C4-2B (cell line): Measurements from ENCODE around the gene KCNH6.

Experiments used
- H3K27ac ChIP-seq: fragments of 450-650 bp; 2 replicates; pipeline ENCODE4 v1.5.1; 2017
- CTCF ChIP-seq: fragments of 450-650 bp; conservative IDR thresholded peaks from 2 replicates; pipeline ENCODE4 v1.5.1; 2017; ENCODE audit warnings: mild to moderate bottlenecking
- ZFX ChIP-seq: fragments of 450-650 bp; IDR thresholded peaks from 2 replicates; pipeline ENCODE4 v1.6.1; 2017

KCNH6 gene

DNA sequence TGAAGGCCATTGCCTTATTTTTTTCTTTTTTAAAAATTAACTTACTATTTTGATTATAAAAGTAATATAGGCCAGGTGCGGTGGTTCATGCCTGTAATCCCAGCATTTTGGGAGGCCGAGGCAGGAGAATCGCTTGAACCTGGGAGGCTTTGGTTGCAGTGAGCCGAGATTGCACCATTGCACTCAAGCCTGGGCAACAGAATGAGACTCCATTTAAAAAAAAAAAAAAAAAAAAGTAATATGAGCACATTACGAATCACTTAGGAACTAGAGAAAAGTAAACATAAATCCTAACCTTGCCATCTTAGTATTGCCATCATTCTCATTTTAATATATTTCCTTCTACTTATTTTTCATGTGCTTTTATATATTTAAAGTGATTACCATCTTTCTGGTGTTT lies 64.6 kb downstream of the KCNH6 start:
- H3K27ac ChIP-seq: no peak overlapping the region
- TF ChIP-seq CTCF (no peak), ZFX (no peak)

DNA sequence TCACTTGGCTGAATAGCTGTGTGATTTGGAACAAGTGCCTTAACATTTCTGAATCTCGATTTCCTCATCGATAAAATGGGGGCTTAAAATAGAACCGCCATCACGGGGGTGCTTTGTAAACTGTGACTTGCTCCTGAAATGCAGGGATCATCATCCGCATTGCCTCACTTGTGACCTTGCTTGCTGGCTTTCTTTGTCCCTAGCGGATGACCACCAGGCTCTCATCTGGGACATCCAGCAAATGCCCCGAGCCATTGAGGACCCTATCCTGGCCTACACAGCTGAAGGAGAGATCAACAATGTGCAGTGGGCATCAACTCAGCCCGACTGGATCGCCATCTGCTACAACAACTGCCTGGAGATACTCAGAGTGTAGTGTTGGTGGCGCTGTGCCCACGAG lies 65.6 kb downstream of the KCNH6 start:
- TF ChIP-seq ZFX (no peak), CTCF (no peak)
- H3K27ac ChIP-seq: no peak overlapping the region

- no peak overlapping the region for H3K27ac ChIP-seq
- TF ChIP-seq ZFX (no peak), CTCF (no peak)
These were observed 66.5 kb downstream of the KCNH6 start for GRCh38 chr17:63589646-63590045.

- TF ChIP-seq ZFX (no peak), CTCF (no peak)
- no peak overlapping the region for H3K27ac ChIP-seq
These were observed 69.6 kb downstream of the KCNH6 start for GRCh38 chr17:63592797-63593196.

- H3K27ac ChIP-seq: no peak overlapping the region
- TF ChIP-seq CTCF (no peak), ZFX (no peak)
These were observed 72.0 kb downstream of the KCNH6 start for GRCh38 chr17:63595132-63595531.
